SK-N-MC (cell line): ENCODE measurements around the gene ZNF724.

ENCODE experiments used
- EZH2 ChIP-seq: fragments of 200-600 bp; sonication (generic); IDR thresholded peaks from one replicate; pipeline ENCODE4 v1.6.1; 2017; ENCODE audit warnings: antibody characterized with exemption
- POLR2AphosphoS5 ChIP-seq: IDR thresholded peaks from 2 replicates; pipeline ENCODE4 v1.6.1; 2012; ENCODE audit warnings: mild to moderate bottlenecking, low read depth, low read length, borderline replicate concordance

- TF ChIP-seq POLR2AphosphoS5: no peak
- TF ChIP-seq EZH2: no peak
Observed at GRCh38 chr19:23273022-23273589, 22.9 kb upstream of the ZNF724 start.
